Measurements from ENCODE around the gene RAB3GAP2.

The RAB3GAP2 gene

DNA sequence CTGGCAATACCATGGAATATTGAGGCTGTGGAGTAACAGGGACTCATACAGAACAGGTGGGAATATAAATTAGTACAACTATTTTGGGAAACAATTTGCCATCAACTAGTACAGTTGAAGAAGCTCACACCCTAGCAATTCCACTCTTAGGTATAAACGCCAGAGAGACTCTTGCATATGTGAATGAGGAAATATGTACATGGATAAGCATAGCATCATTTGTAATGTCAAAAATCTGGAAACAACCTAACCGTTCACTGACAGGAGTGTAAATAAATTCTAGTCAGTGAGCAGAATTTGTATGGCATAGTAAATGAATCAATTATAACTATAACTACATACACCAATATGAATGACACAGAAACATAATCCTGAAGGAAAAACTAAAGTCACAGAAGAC is 83.7 kb downstream of the RAB3GAP2 start:
- H3K9me3 ChIP-seq: no peaks in the 10 kb centered on the region
- H3K36me3 ChIP-seq: peaks cover 26% of the 10 kb centered on the region
- no peak for DNase-seq
- no peaks in the 10 kb centered on the region for H3K4me1 ChIP-seq
- H3K4me3 ChIP-seq (ENCODE audit: low read depth, low read length): no peak overlapping the region
- TF ChIP-seq, protein P1, sequence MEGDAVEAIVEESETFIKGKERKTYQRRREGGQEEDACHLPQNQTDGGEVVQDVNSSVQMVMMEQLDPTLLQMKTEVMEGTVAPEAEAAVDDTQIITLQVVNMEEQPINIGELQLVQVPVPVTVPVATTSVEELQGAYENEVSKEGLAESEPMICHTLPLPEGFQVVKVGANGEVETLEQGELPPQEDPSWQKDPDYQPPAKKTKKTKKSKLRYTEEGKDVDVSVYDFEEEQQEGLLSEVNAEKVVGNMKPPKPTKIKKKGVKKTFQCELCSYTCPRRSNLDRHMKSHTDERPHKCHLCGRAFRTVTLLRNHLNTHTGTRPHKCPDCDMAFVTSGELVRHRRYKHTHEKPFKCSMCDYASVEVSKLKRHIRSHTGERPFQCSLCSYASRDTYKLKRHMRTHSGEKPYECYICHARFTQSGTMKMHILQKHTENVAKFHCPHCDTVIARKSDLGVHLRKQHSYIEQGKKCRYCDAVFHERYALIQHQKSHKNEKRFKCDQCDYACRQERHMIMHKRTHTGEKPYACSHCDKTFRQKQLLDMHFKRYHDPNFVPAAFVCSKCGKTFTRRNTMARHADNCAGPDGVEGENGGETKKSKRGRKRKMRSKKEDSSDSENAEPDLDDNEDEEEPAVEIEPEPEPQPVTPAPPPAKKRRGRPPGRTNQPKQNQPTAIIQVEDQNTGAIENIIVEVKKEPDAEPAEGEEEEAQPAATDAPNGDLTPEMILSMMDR (IDR thresholded peaks at IDR 0.05; ENCODE audit: low read depth, low read length): no peak
- H3K27me3 ChIP-seq: no peaks in the 10 kb centered on the region

DNA sequence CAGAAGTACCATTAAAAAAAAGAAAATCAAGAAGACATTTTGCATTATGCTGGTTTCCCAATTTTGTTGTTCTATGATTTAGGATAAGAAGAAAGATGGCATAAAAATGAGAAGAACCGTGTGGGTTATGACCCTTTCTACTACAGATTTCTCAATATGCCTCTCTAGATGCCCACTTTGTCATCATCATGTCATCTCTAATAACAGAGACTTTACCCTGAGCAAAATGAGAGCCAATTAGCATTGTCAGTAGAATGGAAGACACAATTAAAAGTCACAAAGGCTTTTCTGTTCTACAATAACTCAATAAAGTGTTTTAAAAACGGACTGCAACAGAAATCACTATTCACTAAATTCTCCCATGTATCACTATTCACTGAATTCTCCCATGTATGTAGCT is 85.5 kb downstream of the RAB3GAP2 start:
- no peak for DNase-seq
- Histone ChIP-seq H3K36me3 (peaks cover 20% of the 10 kb centered on the region), H3K9me3 (no peaks in the 10 kb centered on the region), H3K4me1 (no peaks in the 10 kb centered on the region), H3K4me3 (ENCODE audit: low read depth, low read length) (no peak overlapping the region), H3K27me3 (no peaks in the 10 kb centered on the region)
- TF ChIP-seq, protein P1 (IDR thresholded peaks at IDR 0.05; ENCODE audit: low read depth, low read length): no peak

DNA sequence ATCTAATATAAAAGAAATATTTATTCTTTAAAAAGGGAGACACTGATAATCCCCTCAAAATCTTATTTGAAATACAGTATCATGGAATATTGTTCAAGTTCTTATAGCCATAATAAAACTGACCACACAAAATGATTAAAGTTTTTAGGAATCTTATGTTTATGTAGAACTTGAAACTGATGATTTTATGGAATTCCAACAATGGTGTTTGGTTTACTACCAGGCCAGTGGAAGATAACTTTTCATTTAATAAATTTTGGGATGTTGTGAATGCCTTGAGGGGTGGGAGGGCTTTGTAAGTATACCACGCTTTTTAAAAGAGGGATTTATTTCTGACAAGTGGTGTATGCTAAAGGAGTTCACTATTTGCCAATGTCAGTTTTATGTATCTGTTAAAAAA is 87.7 kb downstream of the RAB3GAP2 start:
- no peak for DNase-seq
- no peaks in the 10 kb centered on the region for H3K9me3 ChIP-seq
- no peaks in the 10 kb centered on the region for H3K4me1 ChIP-seq
- H3K27me3 ChIP-seq: no peaks in the 10 kb centered on the region
- TF ChIP-seq, protein P1 (IDR thresholded peaks at IDR 0.05; ENCODE audit: low read depth, low read length): no peak
- H3K4me3 ChIP-seq (ENCODE audit: low read depth, low read length): no peak overlapping the region
- H3K36me3 ChIP-seq: peaks cover 23% of the 10 kb centered on the region

DNA sequence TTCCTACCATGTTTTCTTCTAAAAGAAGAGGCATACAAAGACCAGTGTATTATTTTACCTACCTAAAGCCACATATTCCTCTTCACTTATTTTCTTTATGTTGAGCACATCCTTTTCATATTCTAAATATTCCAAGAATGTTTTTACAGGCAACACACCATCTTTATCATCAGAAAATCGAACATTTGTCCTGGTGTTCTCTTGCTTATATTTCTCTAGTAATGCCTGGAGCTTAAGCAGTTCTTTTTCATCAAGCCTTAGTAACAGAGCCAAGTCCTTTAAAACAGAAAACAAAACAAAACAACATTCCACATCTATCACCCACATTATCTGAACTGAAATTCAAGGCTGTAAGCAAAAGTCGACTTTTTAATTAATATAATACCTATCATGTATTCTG is 89.6 kb downstream of the RAB3GAP2 start:
- H3K9me3 ChIP-seq: no peaks in the 10 kb centered on the region
- H3K4me3 ChIP-seq (ENCODE audit: low read depth, low read length): no peak overlapping the region
- H3K27me3 ChIP-seq: no peaks in the 10 kb centered on the region
- no peaks in the 10 kb centered on the region for H3K4me1 ChIP-seq
- TF ChIP-seq, protein P1 (IDR thresholded peaks at IDR 0.05; ENCODE audit: low read depth, low read length): no peak
- no peak for DNase-seq
- peaks cover 17% of the 10 kb centered on the region; the same call in 1 of the 2 replicates for H3K36me3 ChIP-seq

DNA sequence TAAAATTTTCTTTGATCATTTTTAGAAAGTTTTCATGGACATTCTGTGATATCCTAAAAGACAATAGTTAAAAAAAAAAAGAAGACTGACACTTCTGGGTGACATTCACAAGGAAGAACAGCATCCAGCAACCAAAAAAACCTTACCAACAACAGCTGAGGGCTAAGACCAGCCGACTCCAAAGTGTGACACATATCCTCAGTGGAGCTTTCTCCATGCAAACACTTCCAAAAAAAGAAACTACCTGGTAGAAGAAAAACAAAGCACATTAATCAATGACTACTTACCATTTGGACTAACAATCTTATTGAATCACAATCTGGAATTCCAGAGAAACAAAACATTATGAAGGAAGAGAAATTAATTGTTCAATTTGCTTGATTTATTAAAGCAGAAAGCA is 90.1 kb downstream of the RAB3GAP2 start:
- Histone ChIP-seq H3K36me3 (peaks cover 14% of the 10 kb centered on the region; the same call in 1 of the 2 replicates), H3K27me3 (no peaks in the 10 kb centered on the region), H3K4me3 (ENCODE audit: low read depth, low read length) (no peak overlapping the region), H3K9me3 (no peaks in the 10 kb centered on the region), H3K4me1 (no peaks in the 10 kb centered on the region)
- TF ChIP-seq, protein P1 (IDR thresholded peaks at IDR 0.05; ENCODE audit: low read depth, low read length): no peak
- no peak for DNase-seq

DNA sequence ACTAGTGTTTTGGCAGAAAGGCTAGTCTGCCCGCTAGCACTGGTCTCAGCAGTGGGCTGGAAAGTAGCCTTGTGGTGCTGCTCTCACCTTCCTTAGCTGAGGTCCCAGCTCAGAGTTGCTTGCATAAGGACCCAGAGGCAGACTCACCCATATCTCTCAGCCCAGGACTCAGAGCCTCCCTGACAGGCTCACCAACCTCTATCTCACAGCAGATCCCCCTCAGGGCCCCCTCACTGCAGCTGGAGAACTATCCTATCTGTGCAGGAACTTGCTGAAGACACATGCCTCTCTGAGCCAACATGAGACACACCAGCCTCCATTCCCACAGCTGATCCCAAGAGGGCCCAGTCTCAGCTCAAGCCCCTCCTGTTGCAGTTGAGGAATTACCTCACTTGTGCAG is 95.7 kb downstream of the RAB3GAP2 start:
- Histone ChIP-seq H3K27me3 (no peaks in the 10 kb centered on the region), H3K36me3 (peaks cover 6% of the 10 kb centered on the region), H3K4me3 (ENCODE audit: low read depth, low read length) (no peak overlapping the region), H3K4me1 (no peaks in the 10 kb centered on the region), H3K9me3 (no peaks in the 10 kb centered on the region)
- TF ChIP-seq, protein P1 (IDR thresholded peaks at IDR 0.05; ENCODE audit: low read depth, low read length): no peak
- DNase-seq: no peak

All from BE2C (cell line).